Measurements from ENCODE around the gene FGR.
"Not testable (repeated sequence)": the region's sequence is repeated elsewhere in the genome, so short reads cannot be mapped to it uniquely, and the experiment has no call there.

The FGR gene

DNA sequence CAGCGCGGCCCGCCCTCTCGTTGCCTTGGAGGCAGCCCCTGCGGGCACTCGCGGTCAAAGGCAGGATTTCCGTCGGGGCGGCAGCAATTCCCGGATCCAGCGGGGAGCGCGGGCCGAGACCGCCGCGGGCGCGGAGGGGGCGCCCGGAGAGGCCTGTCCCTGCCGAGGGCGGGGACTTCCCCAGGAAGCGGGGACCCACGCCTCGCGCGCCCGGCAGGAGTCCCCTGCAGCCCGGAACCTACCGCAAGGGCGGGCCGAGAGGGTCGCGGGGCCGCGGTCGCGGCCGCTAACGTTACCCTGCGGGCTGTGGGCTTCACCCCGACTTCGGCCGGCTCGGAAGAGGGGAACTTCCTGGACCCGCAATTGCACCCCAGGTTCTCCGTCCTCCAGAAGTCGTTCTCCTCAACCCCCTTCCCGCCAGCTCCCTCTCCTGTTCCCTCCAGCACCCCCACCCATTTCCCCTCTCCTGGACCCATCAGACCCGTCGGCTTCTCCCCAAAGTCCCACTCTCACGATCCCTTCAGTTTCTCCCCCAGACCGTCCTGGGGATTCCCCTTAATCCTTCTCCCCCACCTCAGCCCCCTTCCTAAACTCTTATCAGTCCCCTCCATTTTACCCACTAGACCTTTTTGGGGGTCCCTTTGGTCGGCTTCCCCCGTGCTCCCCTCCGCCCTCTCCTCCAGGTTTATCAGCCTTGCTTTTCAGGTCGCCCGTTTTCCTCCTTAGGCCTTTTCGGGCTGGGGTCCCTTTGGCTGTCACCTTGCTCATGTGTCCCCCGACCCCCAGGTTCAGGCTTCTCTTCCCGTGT, 604 bp downstream of the FGR start:
- peak; percentile 85 for DNase-seq

DNA sequence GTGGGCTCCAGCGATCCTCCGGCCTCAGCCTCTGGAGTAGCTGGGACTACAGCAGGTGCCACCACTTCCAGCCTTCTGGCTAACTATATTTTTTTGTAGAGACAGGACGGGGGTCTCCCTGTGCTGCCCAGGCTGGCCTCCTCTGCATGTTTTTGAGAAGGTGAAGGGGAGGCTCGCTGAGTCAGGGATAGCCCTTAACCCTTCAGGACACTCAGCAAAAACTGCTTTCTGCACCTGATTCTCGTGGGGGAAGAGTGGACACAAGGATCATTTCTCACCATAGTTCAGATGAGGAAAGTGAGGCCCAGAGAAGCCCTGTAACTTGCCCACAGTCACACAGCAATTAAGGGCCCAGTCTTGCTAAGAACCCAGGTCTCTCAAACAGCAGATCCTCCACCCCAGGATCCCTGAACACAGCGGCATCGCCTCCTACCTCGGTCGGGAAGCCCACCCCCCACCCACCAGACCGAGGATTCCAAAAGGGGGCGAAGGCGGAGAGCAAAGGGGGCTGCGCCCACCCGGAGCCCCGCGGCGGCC, 1.3 kb downstream of the FGR start:
- DNase-seq: no peak

DNA sequence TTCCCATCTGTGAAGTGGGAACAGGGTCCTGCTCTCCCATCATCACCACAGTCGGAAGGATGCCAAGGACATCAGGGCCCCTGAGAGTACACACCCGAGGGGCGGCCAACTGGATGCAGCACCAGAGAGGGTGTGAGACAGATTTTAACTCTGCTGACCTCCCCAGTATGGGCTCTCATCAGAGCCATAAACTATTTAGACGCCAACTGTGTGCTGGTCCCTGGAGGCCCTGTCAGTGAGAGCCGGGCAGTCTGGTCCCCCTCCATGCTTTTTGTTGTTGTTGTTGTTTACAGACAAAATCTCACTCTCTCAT, 1.7 kb downstream of the FGR start:
- DNase-seq: no peak

DNA sequence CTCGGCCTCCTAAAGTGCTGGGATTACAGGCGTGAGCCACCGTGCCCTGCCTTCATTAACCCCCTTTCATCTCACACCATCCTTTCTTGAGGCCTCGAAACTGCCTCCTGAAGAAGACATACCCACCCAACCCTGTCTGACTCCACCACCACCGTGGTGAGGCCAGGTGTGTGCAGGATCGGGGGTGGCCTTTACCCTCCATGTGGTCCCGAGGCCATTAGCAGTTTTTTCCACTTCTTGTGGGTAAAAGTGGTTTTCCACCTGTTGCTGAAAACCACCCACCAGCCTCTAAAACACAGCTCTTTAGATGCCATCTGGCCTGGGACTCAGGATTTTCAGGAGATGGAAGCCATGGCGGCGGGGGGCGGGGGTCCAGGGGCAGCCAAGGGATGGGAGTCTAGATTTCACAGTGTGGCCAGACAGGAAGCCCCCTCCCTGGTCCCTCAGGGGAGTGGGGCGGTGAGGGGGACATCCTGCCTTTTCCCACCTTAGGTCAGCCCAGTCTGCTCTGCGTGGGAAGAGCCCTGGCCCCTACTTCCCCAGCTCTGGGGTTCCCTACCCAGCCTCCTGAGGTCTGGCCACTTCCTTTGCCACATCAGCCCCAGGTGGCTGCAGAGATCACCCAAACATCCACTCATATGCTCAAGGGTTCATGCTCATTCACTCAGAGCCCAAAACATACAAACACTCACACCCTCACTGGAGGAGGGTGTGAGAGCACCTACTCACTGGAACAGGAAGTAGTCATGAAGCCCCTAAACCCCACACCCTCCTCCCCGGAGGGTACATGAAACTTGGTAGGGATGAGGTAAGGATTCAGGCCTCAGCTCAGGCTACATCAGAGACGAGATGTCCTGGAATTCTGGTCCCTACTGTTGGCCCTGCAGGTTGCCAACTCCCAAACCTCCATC, 2.3 kb downstream of the FGR start:
- DNase-seq: peak; percentile 82

DNA sequence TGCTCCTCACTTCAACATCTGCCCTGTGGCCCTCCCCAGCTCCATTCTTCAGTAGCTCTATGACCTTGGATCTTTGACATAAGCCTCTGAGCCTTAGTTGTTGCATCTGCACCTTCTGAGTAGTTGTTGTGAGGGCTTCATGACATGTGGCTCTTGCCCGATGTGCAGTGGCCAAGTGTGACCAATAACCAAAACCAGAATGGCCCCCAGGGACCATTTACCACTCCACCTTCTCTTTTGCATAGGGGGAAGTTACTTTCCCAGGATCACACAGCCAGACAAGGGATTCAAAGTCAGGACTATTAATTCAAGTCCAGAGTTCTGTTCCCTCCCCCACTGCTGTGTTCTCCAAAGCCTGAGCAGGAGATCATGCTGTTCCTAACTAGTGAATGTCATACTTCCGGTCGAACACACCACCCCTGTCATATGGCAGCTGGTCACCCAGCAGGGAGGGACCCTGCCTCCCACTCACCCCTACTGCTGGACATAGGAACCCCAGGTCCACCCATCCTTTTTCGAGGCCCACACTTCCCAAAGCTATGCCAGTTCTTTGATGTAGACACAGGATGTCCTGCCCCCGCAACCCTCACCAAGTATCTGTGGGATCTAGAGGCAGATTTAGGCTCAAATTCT, 4.0 kb downstream of the FGR start:
- no peak for DNase-seq

DNA sequence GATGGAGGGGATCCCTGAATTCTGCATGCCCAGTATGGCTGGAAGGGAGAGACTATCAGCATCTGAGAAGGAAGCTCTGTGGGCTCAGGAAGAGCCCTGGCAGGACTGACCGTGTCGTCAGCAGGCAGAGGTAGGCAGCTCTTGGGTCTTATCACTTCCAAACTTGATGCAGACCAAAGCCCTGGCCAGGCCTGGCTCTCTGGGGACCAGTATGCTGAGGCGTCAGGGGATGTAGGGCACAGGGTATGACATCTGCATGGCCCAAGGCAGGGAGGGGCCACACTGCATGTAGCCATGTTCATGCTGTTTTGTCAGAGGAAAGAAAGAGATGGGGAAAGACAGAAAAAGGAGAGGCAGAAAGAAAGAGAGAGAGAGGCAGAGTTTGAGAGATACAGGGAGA, 6.3 kb downstream of the FGR start:
- DNase-seq: no peak

DNA sequence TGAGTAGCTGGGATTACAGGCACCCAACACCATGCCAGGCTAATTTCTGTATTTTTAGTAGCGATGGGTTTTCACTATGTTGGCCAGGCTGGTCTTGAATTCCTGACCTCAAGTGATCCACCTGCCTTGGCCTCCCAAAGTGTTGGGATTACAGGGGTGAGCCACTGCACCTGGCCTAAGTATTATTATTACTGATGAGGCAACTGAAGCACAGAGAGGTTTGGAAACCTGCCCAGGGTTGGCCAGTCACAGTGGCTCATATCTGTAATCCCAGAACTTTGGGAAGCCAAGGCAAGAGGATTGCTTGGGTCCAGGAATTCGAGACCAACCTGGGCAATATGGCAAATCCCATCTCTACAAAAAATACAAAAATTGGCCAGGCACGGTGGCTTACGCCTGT, 7.3 kb downstream of the FGR start:
- DNase-seq: not testable (repeated sequence)

DNA sequence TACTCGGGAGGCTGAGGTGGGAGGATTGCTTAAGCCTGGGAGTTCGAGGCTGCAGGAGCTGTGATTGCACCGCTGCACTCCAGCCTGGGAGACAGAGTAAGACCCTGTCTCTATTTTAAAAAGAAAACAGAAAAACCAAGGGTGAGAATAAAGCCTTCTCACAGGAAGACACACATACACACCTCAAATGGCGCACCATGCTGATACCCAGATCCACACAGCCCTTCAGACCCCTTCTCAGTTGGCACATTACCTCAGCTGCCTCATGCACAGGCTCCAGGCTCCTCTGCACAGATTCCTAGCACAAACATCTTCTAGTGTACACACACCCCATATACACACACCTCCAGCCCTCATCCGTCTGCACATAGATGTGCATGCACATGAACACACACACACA, 7.9 kb downstream of the FGR start:
- DNase-seq: no peak

DNA sequence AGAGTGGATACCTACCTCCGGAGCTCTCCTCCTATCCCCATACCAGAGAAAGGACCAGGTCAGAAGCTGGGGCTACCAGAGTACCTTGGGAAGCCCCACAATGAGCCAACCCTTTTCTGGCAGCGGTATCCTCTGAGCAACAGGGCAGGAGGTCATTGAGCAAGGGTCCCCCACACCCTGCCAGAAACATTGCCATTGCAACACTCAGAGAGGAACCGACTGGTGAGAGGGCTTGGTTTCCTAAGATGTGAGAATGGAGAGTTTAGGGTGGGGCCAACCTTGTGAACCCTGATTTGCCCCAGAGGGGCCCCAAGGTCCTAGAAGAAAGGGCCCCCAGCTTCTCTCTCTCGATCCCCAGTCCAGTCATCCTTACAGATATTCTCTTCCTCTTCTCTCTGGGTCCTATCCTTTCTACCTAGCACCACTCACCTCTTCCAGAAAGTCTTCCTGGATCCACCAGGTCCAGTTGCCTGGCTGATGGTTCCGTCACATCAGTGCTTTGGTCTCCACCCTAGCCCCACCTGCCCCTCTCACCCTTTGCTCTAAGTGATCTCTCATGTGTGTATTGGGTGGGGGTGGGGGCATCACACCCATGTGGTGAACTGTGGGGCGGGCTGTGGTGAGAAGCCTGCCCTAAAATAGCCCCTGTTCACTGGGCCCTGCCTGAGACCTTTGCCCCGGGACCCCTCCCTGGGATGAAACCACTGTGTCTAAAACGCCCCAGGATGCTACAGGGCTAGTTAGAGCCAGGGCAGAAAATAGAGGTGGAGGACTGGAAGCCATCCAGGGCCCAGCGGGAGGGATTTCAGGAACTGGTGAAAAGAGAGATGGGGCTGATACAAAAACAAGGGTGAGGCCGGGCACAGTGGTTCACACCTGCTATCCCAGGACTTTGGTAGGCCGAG, 8.7 kb downstream of the FGR start:
- no peak for DNase-seq

DNA sequence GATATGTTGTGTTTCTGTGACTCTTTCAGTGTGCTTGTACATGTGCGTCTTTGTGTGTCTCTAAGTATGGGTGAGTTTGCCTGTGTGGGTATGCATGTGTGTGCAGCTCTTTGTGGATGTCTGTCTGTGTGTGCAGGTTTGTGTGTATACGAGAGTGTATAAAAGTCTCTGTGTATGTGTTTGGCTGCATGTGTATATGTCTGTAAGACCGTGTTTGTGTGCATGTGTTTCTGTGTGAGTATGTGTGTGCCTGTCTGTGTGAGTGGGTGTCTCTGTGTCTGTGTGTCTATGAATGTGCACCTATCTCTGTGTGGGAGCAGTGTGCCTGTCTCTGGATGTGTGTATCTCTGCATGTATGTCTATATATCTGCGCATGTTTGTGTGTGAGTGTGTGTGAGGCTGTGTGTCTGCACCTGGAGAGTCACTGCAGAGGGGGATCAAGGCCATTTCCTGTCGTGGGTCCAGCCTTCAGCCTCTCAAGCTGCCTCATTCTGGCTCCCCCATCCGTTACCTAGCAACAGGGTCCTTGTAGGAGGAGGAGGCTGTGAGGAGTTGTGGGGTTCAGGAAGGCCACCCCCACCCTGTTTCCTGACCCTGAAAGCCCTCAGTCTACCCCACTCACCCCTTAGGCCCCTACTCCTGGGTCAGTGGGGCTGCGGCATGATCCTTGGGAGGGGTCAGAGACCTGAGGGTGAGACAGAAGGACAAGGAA, 10.4 kb downstream of the FGR start:
- no peak for DNase-seq

DNA sequence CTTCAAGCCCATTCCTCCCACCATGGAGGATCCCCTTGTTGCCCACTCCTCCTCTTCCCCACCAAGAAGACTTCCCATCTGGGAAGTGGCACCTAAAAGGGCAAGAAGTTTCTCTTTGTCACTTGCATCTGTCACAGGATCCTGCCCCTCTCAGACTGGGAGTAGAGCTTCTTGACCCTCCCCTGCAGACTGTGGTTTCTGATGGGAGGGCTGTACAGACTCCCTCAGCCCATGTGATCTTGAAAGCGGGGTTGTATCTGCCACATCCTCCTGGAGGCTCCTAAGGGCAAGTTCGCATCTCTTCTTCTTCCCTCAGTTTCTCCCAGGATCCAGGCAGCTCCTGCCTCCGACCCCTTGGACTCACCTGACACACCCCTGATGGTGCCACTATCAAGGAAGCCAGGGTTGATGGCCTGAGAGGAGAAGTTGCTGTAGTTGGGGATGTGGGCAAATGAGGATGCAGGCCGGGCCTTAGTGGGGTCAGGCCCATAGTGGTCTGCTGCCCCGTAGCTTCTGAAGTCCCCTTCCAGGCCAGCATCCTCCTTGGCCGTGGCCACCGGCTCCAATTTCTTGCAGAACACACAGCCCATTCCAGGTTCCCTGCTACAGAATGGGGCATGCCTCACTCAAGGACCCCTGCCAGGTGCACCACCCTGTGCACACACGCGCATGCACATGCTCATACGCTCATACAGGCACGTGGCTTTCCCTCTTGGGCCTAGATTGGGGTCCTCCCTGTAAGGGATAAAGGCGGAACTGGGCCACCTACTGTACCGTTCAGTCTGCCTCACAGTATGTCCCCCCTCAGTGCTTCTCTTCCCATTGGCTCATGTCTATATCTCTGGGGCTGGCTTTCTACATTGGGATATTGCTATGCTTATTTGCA, 11.4 kb downstream of the FGR start:
- no peak for DNase-seq

DNA sequence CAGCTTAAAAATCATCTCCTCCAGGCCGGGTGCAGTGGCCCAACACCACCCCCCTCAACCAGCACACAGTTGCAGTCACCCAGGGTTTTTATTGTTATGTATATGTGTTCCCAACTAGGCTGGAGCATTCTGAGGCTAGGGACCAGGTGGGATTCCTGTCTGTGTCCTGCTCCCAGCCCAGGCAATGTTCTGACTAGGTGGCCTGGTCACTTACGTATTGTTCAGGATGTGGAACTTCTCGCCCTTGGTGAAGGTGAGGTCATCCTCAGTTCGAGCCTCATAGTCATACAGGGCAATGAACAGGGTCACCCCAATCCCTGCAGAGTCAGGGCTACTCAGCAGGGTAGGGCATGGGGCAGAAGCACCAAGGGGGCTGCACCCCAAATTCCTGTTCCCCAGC, 12.2 kb downstream of the FGR start:
- DNase-seq: no peak

DNA sequence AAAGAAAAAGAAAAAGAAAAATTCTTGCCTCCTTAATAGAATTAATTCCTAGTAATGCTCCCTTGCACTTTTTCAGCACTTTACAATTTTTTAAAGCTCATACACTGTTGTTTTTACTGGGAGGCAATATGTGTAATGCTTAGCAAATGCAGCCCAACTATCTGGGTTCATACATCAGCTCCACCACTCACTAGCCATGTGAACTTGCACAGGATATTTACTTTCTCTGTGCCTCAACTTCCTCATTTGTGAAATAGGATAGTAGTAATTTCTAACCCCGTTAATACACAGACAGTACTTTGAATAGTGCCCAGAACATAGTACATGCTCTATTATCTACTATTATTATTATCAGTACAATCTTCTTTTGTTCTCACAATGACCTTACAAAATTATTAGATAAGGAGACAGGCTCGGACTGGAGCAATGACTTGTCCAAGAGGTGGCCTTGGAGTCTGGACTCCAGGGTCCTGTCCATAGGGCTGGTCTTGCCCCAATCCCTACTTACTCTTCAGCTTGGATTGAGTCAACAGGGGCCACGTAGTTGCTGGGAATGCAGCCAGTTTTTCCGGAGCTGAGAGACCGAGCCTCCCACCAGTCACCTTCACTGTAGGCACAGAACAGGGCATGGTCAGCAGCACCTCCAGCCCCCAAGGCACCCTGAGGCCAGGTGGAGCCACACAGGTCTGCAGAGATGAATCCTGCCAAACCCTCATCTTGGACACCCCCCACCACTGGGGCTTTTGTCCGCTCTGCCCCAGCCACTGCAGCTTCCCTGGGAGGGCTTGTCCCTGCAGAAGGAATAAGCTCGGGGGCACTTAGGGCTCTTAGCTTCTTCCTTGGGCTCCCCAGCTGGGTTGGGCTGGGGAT, 13.7 kb downstream of the FGR start:
- no peak for DNase-seq

DNA sequence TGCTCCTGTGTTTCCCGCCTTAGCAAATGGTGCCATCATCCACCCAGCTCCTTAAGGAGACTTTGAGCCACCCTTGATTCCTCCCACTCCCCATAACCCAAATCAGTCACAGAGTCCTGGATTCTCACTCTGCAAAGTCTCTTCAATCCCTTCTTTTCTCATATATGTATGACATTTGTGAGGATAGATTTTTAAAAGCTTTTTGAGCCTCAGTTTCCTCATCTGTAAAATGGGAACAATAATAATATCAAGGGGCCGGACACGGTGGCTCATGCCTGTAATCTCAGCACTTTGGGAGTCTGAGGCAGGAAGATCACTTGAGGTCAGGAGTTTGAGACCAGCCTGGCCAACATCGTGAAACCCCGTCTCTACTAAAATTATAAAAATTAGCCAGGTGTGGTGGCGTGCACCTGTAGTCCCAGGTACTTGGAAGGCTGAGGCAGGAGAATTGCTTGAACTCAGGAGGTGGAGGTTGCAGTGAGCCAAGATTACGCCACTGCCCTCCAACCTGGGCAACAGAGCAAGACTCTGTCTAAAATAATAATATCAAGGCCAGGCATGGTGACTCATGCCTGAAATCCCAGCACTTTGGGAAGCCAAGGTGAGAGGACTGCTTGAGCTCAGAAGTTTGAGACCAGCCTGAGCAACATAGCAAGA, 15.1 kb downstream of the FGR start:
- not testable (repeated sequence) for DNase-seq

DNA sequence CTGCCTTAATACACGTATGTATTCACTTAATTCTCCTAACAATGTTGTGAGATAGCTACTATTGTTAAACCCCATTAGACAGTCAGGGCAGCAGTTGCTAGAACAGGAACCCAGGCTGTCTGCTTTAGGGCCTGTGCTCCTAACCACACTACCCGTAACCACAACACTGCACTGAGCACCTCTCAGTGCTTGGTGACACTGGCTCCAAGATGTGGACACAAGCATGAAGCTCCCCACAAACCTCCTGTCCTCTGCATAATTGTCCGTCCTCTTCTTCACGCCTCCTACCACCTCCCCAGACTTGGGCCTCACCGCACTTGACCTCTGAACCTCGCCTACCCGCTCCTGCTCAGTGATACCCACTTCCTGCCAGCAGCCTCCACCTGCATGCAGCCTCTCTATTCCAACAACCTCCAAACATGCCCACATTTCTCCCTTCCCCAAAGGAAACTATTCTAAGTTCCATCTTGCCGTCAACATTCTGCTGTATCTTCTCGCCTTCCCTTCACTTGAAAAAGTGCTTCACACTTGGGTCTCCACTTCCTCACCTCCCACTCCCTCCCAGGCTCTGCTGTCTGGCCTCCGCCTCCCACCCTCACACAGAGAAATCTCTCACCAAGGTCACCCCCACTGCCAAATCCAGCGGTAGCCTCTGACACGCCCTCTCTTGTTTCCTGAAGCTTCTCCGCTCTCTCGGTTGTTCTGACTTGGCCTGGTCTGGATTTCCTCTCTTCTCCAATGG, 16.5 kb downstream of the FGR start:
- no peak for DNase-seq

DNA sequence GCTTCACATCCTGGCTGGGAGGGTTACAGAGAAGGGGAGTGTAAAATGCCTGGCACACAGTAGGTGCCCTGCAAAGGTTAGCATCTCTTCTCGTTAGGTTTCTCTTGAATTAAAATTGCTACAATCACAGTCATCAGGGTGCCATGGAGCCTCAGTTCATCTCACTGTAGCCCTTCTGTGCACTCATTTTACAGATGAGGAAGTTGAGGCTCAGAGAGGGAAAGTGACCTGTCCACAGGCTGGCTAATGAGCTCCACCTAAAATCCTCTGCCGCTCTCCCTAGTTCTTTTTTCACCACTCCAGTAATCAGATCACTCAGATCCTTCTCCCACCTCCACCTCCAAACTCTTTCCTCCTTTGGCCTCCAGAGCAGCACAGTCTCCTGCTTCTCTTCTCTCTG, 17.6 kb downstream of the FGR start:
- no peak for DNase-seq

DNA sequence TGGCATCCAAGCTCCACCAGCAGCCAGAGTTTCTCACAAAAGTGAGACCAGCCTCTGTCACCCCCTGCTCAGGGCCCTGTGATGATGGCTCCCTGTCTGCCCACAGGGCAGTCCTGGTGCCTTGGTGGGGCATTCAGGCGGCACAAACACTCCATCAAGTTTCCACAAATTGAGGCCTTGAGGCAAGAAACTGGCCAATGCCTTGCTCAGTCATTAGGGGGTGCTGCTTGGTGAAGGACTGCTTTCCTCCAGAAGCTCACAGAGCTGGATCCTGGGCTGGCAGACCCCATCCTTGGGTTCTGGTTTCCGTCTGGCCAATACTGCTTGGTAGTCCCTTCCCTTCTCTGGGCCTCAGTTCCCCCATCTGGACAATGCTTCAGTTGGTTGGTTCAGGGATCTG, 18.5 kb downstream of the FGR start:
- DNase-seq: no peak

Data from activated effector memory CD4-positive, alpha-beta T cell treated with anti-CD3 and anti-CD28 coated beads, Interleukin-2, amount 50 U/mL, for 16 hours (primary cell).